Panc1 (cell line): Measurements from ENCODE around the gene NMNAT3.

Experiments used
- POLR2AphosphoS5 ChIP-seq: IDR thresholded peaks from 2 replicates; pipeline ENCODE4 v1.6.1; 2012; ENCODE audit warnings: mild to moderate bottlenecking, low read depth, low read length, moderate library complexity
- REST ChIP-seq, 2 experiments: IDR thresholded peaks; 2 replicates each; pipeline ENCODE4 v1.6.1; 2011 to 2012; ENCODE audit warnings: low read depth in 2 of 2, control low read depth in 1 of 2, low read length in 1 of 2, mild to moderate bottlenecking in 1 of 2, moderate library complexity in 1 of 2; ENCODE audit not compliant: insufficient read depth in 1 of 2
- SIN3A ChIP-seq: IDR thresholded peaks from 2 replicates; pipeline ENCODE4 v1.6.1; 2012; ENCODE audit warnings: low read depth, mild to moderate bottlenecking, low read length, moderate library complexity, borderline replicate concordance; ENCODE audit not compliant: insufficient read depth
- TCF7L2 ChIP-seq: IDR thresholded peaks from 2 replicates; pipeline ENCODE4 v1.6.1; 2011; ENCODE audit warnings: mild to moderate bottlenecking, low read depth, low read length, inconsistent platforms
- TF ChIP-seq, protein P1 (sequence below): fragments of 450-650 bp; IDR thresholded peaks from 2 replicates; pipeline ENCODE4 v1.5.1; 2017; ENCODE audit warnings: mild to moderate bottlenecking

DNA sequence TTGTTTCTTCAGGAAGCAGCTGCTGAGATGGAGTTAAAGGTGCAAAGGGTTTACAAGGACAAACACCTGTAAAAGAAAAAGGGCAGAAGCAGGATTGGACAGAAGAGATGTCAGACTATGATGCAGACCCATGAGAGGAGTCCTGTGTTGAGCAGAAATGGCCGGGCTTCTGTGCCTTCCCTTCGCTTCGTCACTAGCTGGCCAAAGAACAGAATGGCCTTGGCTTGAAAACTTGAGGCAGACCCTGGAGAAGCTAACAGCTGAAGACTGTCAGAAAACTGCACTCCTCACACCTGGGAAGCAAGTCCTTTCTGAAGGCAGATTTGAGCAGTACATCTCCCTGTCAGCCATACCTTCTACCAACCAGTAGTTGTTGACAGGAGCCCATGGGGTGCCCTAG, 8.4 kb upstream of the NMNAT3 start:
- TF ChIP-seq, protein P1, sequence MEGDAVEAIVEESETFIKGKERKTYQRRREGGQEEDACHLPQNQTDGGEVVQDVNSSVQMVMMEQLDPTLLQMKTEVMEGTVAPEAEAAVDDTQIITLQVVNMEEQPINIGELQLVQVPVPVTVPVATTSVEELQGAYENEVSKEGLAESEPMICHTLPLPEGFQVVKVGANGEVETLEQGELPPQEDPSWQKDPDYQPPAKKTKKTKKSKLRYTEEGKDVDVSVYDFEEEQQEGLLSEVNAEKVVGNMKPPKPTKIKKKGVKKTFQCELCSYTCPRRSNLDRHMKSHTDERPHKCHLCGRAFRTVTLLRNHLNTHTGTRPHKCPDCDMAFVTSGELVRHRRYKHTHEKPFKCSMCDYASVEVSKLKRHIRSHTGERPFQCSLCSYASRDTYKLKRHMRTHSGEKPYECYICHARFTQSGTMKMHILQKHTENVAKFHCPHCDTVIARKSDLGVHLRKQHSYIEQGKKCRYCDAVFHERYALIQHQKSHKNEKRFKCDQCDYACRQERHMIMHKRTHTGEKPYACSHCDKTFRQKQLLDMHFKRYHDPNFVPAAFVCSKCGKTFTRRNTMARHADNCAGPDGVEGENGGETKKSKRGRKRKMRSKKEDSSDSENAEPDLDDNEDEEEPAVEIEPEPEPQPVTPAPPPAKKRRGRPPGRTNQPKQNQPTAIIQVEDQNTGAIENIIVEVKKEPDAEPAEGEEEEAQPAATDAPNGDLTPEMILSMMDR, result no peak
- no peak for TF ChIP-seq TCF7L2
- no peak for TF ChIP-seq POLR2AphosphoS5
- no peak for TF ChIP-seq REST (IDR thresholded peaks at IDR 0.05; ENCODE audit: insufficient read depth in 1 of 2, low read depth in 2 of 2, low read length in 1 of 2)
- TF ChIP-seq SIN3A, result no peak
